ENCODE results near the gene DAZAP1.
"Not testable (repeated sequence)": the region's sequence is repeated elsewhere in the genome, so short reads cannot be mapped to it uniquely, and the experiment has no call there.

DAZAP1 gene

GRCh38 chr19:1425102-1425837 lies 17.9 kb downstream of the DAZAP1 start:
- no peak for DNase-seq (ENCODE audit: low read depth, low spot score)

GRCh38 chr19:1425902-1426301 lies 18.5 kb downstream of the DAZAP1 start:
- DNase-seq (ENCODE audit: low read depth, low spot score): no peak

- no peak for DNase-seq (ENCODE audit: low read depth, low spot score)
Observed at GRCh38 chr19:1426736-1427135, 19.4 kb downstream of the DAZAP1 start.

- no peak for DNase-seq (ENCODE audit: low read depth, low spot score)
Observed at GRCh38 chr19:1427221-1427920, 20.0 kb downstream of the DAZAP1 start.

DNA sequence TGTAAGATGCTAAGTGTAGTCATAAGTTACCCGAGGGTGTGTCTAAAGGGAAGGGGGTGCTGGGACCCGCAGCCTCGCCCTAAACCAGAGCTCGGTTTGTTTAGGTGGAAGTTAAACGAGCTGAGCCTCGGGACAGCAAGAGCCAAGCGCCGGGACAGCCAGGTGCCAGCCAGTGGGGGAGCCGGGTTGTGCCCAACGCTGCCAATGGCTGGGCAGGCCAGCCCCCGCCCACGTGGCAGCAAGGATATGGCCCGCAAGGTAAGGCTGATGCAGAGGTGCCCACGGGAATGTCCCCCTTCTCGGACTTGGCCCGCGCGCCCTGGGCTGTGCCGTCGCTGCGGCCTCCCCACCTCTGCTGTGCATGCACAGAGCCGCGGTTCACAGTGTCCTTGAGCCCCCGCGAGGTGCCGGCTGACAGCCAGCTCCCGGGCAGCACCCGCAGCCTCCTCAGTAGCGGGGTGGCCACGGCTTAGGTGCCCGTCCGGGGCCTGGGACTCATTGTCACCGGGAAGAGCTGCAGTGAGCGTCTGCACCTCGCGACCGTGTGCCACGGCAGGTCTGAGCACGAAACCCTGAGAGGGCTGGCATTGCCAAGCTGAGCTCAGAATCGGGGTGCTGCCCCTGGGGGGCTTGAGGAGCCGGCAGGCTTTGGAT lies 21.5 kb downstream of the DAZAP1 start:
- DNase-seq (ENCODE audit: low read depth, low spot score): no peak

- DNase-seq (ENCODE audit: low read depth, low spot score): no peak
Observed at GRCh38 chr19:1429750-1430149, 22.4 kb downstream of the DAZAP1 start.

DNA sequence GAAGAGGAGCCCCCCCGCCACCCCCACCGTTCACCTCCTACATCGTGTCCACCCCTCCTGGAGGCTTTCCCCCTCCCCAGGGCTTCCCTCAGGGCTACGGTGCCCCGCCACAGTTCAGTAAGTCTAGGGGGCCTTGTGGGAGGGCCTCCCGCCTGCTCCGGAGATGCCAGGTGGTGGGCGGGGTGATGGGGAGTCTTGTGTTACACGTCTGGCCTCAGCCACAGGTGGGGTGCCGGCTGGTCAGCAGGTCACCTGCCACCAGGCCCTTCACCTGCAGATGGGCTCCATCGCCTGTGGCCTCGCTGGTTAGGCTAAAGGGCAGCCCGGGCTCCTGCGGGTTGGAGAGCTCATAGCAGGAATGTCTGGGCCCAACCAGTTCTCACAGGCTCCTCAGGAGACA lies 22.9 kb downstream of the DAZAP1 start:
- no peak for DNase-seq (ENCODE audit: low read depth, low spot score)

DNA sequence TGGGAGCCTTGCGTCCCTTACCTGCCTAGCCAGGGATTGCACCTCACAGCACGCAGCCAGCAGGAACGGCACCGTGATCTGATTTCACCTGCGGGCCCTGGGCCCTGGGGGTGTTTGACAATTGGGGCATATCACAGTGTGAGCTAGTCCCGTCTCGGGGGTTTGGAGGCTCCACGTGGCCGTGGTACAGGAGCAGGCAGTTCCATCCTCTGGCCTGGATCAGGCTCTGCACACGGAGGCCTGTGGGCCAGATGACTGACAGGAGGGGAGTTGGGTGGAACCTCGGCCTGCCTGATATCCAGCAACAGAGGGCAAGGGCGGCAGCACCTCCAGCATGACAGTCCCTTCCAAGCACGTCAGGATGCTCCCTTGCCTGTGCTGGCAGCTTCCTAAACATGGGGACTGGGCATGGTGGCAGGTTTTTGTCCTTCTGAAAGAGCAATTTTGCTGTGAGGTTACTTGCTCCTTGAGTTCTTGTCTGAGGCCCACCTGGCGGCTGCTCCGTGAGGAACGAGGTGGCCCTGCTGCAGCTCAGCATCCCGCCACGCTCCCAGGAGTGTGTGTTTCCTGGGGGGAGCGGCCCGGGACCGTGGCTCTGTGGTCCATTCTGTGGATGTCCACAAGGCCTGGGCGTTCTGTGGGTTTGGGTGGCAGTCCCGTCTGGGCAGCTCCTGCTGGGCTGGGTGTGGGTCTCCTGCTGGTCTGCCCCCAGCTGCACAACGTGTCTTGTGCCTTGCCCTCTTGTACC lies 24.5 kb downstream of the DAZAP1 start:
- DNase-seq (ENCODE audit: low read depth, low spot score): no peak

- DNase-seq (ENCODE audit: low read depth, low spot score): no peak
Observed at GRCh38 chr19:1432507-1432887, 25.1 kb downstream of the DAZAP1 start.

DNA sequence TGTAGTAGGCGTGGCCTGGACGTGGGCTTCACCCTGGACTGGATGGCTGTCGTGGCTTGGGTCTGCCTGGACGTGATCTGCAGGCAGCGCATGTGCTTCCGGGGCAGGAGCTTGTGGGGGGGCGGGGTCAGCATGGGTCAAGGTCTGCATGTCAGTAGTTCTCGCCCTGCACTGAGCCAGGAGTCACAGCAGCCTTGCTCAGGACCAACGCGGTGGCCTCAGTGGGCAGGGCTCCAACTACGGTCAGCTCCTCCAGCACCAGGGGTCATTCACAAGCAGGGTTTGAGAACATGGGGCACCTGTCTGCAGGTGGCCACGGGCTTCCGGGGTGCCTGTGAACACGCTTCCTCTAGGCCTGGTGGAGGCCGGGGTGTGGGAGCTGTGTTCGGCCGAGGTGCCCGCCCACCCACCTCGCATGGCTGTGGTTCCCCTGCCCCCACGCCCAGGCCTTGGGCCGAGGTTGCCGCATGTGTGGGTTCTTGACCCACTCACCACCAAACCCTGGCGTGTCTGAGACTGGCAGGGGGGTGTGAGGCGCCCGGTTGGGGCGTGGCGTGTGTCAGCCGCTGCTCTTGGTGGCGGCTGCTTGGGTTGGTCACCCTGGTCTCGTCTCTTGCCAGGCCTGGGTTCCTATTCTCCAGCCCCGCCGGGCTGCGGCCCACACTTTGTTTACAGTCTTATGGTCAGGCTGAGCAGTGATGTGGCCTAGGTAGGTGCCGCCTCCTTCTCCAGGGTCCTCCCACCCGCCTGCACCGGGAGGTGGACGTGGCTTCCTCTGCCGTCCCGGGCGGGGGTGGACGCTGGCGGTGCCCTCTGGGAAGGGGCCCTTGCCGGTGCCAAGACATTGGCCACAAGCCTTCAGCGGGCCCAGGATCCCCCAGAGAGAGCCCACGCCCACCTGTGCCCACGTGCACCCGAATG lies 26.0 kb downstream of the DAZAP1 start:
- no peak for DNase-seq (ENCODE audit: low read depth, low spot score)

DNA sequence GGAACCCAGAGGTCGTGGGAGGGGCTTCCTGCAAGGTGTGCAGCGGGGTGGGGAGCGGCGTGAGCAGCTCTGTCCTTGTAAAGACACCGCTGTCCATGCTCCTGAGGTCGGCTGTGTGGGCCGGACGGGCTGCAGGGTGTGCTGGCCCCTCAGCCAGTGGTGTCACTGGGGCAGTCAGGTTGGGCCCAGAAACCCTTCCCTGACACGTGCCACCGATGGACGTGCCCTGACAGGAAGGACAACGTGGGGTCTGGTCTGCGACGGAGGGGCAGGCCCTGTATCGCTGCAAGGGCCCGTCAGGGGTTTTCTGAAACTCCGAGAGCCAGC lies 26.6 kb downstream of the DAZAP1 start:
- DNase-seq (ENCODE audit: low read depth, low spot score): no peak

DNA sequence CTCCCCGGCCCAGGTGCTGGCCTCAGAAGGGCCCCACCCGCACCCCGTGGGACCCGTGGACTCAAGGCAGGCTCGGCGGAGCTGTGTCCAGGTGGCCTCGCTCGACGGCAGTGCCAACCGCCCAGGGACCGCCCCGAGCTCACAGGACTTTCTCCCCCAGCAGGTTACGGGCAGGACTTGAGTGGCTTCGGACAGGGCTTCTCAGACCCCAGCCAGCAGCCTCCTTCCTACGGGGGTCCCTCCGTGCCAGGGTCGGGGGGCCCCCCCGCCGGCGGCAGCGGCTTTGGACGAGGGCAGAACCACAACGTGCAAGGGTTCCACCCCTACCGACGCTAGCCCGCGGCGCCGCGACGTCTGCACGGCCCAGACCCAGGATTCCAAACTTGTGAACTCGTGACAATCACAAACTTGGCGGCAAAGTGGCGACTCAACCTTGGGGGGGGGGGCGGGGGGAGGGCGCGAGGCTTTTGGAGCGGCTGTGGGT lies 27.2 kb downstream of the DAZAP1 start:
- no peak for DNase-seq (ENCODE audit: low read depth, low spot score)

DNA sequence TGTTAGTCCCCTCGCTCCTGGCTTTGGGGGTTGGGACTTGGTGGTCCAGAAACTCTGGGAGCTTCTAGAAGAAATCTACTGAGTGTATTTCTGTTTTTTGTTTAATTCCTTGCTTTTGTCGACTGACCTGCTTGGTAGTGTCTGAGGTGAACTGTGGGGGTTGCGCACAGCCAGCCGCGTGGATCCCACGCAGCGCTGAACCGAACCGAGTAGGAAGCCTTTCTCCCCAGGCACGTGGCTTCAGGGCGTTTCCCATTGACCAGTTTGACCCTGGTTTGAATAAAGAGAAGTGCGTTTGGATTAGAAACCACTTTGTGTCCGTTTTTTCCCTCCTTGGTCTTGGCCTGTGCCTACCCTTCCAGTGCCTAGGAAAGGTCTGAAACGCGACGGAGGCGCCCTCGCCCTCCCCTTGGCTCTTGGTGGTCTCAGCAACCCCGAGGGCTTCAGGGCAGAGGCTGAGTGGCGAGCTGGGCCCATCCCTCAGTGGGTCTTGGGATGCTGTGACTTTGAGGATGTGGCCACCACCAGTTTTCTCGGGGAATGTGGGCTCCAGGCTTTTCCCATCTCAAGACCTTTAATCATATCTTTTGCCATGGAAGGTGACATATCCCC lies 28.1 kb downstream of the DAZAP1 start:
- DNase-seq (ENCODE audit: low read depth, low spot score): no peak

DNA sequence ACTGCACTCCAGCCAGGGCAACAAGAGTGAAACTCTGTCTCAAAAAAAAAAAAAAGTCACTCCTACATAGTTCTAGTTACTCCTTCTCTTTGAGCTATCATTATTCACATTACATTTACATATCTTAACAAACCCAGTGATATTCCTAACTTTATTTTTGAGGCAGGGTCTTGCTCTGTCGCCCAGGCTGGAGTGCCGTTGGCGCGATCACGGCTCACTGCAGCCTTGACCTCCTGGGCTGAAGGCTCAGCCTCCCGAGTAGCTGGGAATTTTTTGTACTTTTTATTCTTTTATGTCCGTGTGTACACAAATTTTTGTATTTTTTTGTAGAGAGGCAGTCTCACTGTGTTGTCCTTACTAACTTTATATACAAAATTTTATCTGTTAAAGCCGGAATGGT lies 30.2 kb downstream of the DAZAP1 start:
- no peak for DNase-seq (ENCODE audit: low read depth, low spot score)

- DNase-seq (ENCODE audit: low read depth, low spot score): no peak
Observed at GRCh38 chr19:1438035-1438932, 30.9 kb downstream of the DAZAP1 start, which contains the start of gene RPS15. Gene RPS15 (plus strand): TSS chr19:1438396. CDS start chr19:1438426, 30 bp downstream.

- no peak for DNase-seq (ENCODE audit: low read depth, low spot score)
Observed at GRCh38 chr19:1438933-1439354, 31.6 kb downstream of the DAZAP1 start.

DNA sequence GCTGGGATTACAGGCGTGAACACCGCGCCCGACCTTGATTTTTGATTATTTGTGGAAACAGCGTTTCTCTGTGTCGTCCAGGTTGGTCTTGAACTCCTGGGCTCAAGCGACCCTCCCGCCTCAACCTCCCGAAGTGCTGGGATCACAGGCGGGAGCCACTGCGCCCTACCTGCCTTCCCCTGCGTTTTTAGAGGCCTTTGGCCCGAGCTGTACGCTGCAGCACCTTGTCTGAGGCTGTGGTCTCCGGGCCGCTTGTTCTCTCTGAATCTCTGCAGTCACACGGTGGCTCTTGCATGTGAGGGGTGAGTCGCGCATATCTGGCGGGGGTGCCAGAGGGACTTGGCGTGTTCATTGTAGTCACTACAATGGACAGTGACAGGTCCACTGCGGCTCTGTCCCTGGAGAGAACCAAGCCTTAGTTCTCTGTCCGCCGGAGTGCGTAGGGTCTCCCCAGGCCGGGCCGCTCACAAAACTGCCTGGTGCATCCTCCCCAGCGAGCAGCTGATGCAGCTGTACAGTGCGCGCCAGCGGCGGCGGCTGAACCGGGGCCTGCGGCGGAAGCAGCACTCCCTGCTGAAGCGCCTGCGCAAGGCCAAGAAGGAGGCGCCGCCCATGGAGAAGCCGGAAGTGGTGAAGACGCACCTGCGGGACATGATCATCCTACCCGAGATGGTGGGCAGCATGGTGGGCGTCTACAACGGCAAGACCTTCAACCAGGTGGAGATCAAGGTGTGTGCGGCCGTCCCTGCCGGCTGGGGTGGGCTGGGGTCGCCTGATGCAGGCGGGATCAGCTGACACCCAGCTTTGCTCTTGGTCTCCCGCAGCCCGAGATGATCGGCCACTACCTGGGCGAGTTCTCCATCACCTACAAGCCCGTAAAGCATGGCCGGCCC lies 32.4 kb downstream of the DAZAP1 start:
- DNase-seq (ENCODE audit: low read depth, low spot score): not testable (repeated sequence)

- DNase-seq (ENCODE audit: low read depth, low spot score): no peak
Observed at GRCh38 chr19:1440418-1440801, 33.0 kb downstream of the DAZAP1 start.
